ENCODE results near the gene DTX3L.

DTX3L gene

GRCh38 chr3:122553171-122553570 is 11.0 kb upstream of the DTX3L start:
- no peak overlapping the region for H2AFZ ChIP-seq (ENCODE audit: low read depth, low read length, severe bottlenecking)
- no peaks in the 10 kb centered on the region for H3K27me3 ChIP-seq (ENCODE audit: low read length)
- TF ChIP-seq CTCF (IDR thresholded peaks at IDR 0.05; ENCODE audit: insufficient read depth, low read length, poor library complexity, severe bottlenecking) (no peak), EZH2phosphoT487 (conservative IDR thresholded peaks at IDR 0.05; ENCODE audit: low read length) (no peak)
- H3K27ac ChIP-seq (ENCODE audit: low read depth, low read length): no peak overlapping the region
- no peak overlapping the region for H3K9ac ChIP-seq (ENCODE audit: low read length)
- no peaks in the 10 kb centered on the region for H3K9me3 ChIP-seq (ENCODE audit: insufficient read depth, low read length)
- H3K36me3 ChIP-seq (ENCODE audit: low read length): no peaks in the 10 kb centered on the region
- no peaks in the 10 kb centered on the region for H3F3A ChIP-seq (ENCODE audit: insufficient read depth)
- no peaks in the 10 kb centered on the region for H4K20me1 ChIP-seq (ENCODE audit: low read depth, low read length)
- H3K79me2 ChIP-seq (ENCODE audit: insufficient read depth, low read length): no peaks in the 10 kb centered on the region
- H3K4me2 ChIP-seq (ENCODE audit: low read depth, low read length, poor library complexity, severe bottlenecking): no peak overlapping the region
- no peaks in the 10 kb centered on the region for H3K9me2 ChIP-seq (replicated peaks; ENCODE audit: insufficient read depth, low read length)
- no peak overlapping the region for H3K4me3 ChIP-seq (ENCODE audit: insufficient read depth, low read length, poor library complexity, severe bottlenecking)

GRCh38 chr3:122555275-122556071 is 8.7 kb upstream of the DTX3L start:
- Histone ChIP-seq H3K27ac (ENCODE audit: low read depth, low read length) (no peak overlapping the region), H3K9me3 (ENCODE audit: insufficient read depth, low read length) (no peaks in the 10 kb centered on the region), H3K4me2 (ENCODE audit: low read depth, low read length, poor library complexity, severe bottlenecking) (no peak overlapping the region), H4K20me1 (ENCODE audit: low read depth, low read length) (no peaks in the 10 kb centered on the region), H3K27me3 (ENCODE audit: low read length) (no peaks in the 10 kb centered on the region), H3K9me2 (replicated peaks; ENCODE audit: insufficient read depth, low read length) (no peaks in the 10 kb centered on the region), H3K79me2 (ENCODE audit: insufficient read depth, low read length) (no peaks in the 10 kb centered on the region), H3F3A (ENCODE audit: insufficient read depth) (no peaks in the 10 kb centered on the region), H3K9ac (ENCODE audit: low read length) (no peak overlapping the region), H3K36me3 (ENCODE audit: low read length) (no peaks in the 10 kb centered on the region), H2AFZ (ENCODE audit: low read depth, low read length, severe bottlenecking) (no peak overlapping the region), H3K4me3 (ENCODE audit: insufficient read depth, low read length, poor library complexity, severe bottlenecking) (no peak overlapping the region)
- TF ChIP-seq CTCF (IDR thresholded peaks at IDR 0.05; ENCODE audit: insufficient read depth, low read length, poor library complexity, severe bottlenecking) (no peak), EZH2phosphoT487 (conservative IDR thresholded peaks at IDR 0.05; ENCODE audit: low read length) (no peak)

- Histone ChIP-seq H3K4me2 (ENCODE audit: low read depth, low read length, poor library complexity, severe bottlenecking) (no peak overlapping the region), H4K20me1 (ENCODE audit: low read depth, low read length) (no peaks in the 10 kb centered on the region), H3K9ac (ENCODE audit: low read length) (no peak overlapping the region), H3K4me3 (ENCODE audit: insufficient read depth, low read length, poor library complexity, severe bottlenecking) (no peak overlapping the region), H3K36me3 (ENCODE audit: low read length) (no peaks in the 10 kb centered on the region), H2AFZ (ENCODE audit: low read depth, low read length, severe bottlenecking) (no peak overlapping the region), H3K79me2 (ENCODE audit: insufficient read depth, low read length) (no peaks in the 10 kb centered on the region), H3K27ac (ENCODE audit: low read depth, low read length) (no peak overlapping the region), H3K9me3 (ENCODE audit: insufficient read depth, low read length) (no peaks in the 10 kb centered on the region), H3F3A (ENCODE audit: insufficient read depth) (no peaks in the 10 kb centered on the region), H3K27me3 (ENCODE audit: low read length) (no peaks in the 10 kb centered on the region), H3K9me2 (replicated peaks; ENCODE audit: insufficient read depth, low read length) (no peaks in the 10 kb centered on the region)
- TF ChIP-seq CTCF (IDR thresholded peaks at IDR 0.05; ENCODE audit: insufficient read depth, low read length, poor library complexity, severe bottlenecking): no peak
- no peak for TF ChIP-seq EZH2phosphoT487 (conservative IDR thresholded peaks at IDR 0.05; ENCODE audit: low read length)
Measured at GRCh38 chr3:122557356-122557755, 6.8 kb upstream of the DTX3L start.
